ENCODE measurements around the gene EFNA1.

EFNA1 gene

GRCh38 chr1:155139895-155140629 is 12.4 kb downstream of the EFNA1 start, which contains the start of gene DPM3:
Gene DPM3, minus strand, starts transcription at chr1:155140531. Its CDS starts 291 bp downstream, at chr1:155140240.
- peak; percentile 93 for DNase-seq
- Histone ChIP-seq H3K9me3 (replicated peaks; ENCODE audit: insufficient read depth, low read length) (no peaks in the 10 kb centered on the region), H3K4me2 (ENCODE audit: low read depth, low read length) (peak within 1 kb of the TSS; percentile 98), H3K27ac (ENCODE audit: low read length) (peak within 1 kb of the TSS; percentile 35; the same call in 1 of the 2 replicates), H2AFZ (ENCODE audit: low read length) (peak within 1 kb of the TSS; percentile 64), H3K36me3 (replicated peaks; ENCODE audit: insufficient read depth, low read length) (no peaks in the 10 kb centered on the region), H3F3A (ENCODE audit: insufficient read depth, low read length) (peaks cover 17% of the 10 kb centered on the region), H3K27me3 (replicated peaks; ENCODE audit: insufficient read depth, low read length) (peaks cover 43% of the 10 kb centered on the region), H3K4me3 (ENCODE audit: low read length) (peak within 1 kb of the TSS; percentile 85), H4K20me1 (ENCODE audit: insufficient read depth, low read length) (no peaks in the 10 kb centered on the region), H3K79me2 (ENCODE audit: low read length) (peaks cover 33% of the 10 kb centered on the region), H3K9ac (ENCODE audit: low read length) (peak within 1 kb of the TSS; percentile 74), H3K9me2 (replicated peaks; ENCODE audit: insufficient read depth, low read length) (no peaks in the 10 kb centered on the region), H3K4me1 (ENCODE audit: low read length) (peaks cover 14% of the 10 kb centered on the region)
- TF ChIP-seq EZH2phosphoT487 (IDR thresholded peaks at IDR 0.05; ENCODE audit: low read length) (no peak), CTCF (IDR thresholded peaks at IDR 0.05; ENCODE audit: low read length) (no peak), EZH2 (optimal IDR thresholded peaks at IDR 0.05; ENCODE audit: low read depth, low read length) (no peak)

- Histone ChIP-seq H3F3A (ENCODE audit: insufficient read depth, low read length) (peaks cover 13% of the 10 kb centered on the region; the same call in 1 of the 2 replicates), H3K9me2 (replicated peaks; ENCODE audit: insufficient read depth, low read length) (no peaks in the 10 kb centered on the region), H3K36me3 (replicated peaks; ENCODE audit: insufficient read depth, low read length) (no peaks in the 10 kb centered on the region), H3K4me3 (ENCODE audit: low read length) (peak overlapping the region; percentile 85), H4K20me1 (ENCODE audit: insufficient read depth, low read length) (no peaks in the 10 kb centered on the region), H3K27me3 (replicated peaks; ENCODE audit: insufficient read depth, low read length) (peaks cover 48% of the 10 kb centered on the region), H3K27ac (ENCODE audit: low read length) (no peak overlapping the region), H3K9ac (ENCODE audit: low read length) (peak overlapping the region; percentile 74; the same call in 1 of the 2 replicates), H3K4me1 (ENCODE audit: low read length) (peaks cover 13% of the 10 kb centered on the region), H3K4me2 (ENCODE audit: low read depth, low read length) (peak overlapping the region; percentile 98), H3K9me3 (replicated peaks; ENCODE audit: insufficient read depth, low read length) (no peaks in the 10 kb centered on the region), H2AFZ (ENCODE audit: low read length) (peak overlapping the region; percentile 64), H3K79me2 (ENCODE audit: low read length) (peaks cover 33% of the 10 kb centered on the region)
- TF ChIP-seq CTCF (IDR thresholded peaks at IDR 0.05; ENCODE audit: low read length) (no peak), EZH2 (optimal IDR thresholded peaks at IDR 0.05; ENCODE audit: low read depth, low read length) (no peak)
- no peak for DNase-seq
Observed at GRCh38 chr1:155140630-155140953, 12.9 kb downstream of the EFNA1 start.

- Histone ChIP-seq H3K4me1 (ENCODE audit: low read length) (peaks cover 11% of the 10 kb centered on the region), H3K27me3 (replicated peaks; ENCODE audit: insufficient read depth, low read length) (peaks cover 59% of the 10 kb centered on the region), H4K20me1 (ENCODE audit: insufficient read depth, low read length) (no peaks in the 10 kb centered on the region), H3K27ac (ENCODE audit: low read length) (no peak overlapping the region), H2AFZ (ENCODE audit: low read length) (no peak overlapping the region), H3K4me3 (ENCODE audit: low read length) (no peak overlapping the region), H3K9me3 (replicated peaks; ENCODE audit: insufficient read depth, low read length) (no peaks in the 10 kb centered on the region), H3K79me2 (ENCODE audit: low read length) (peaks cover 33% of the 10 kb centered on the region), H3K9me2 (replicated peaks; ENCODE audit: insufficient read depth, low read length) (no peaks in the 10 kb centered on the region), H3K4me2 (ENCODE audit: low read depth, low read length) (no peak overlapping the region), H3F3A (ENCODE audit: insufficient read depth, low read length) (peaks cover 5% of the 10 kb centered on the region; the same call in 1 of the 2 replicates), H3K36me3 (replicated peaks; ENCODE audit: insufficient read depth, low read length) (no peaks in the 10 kb centered on the region), H3K9ac (ENCODE audit: low read length) (no peak overlapping the region)
- TF ChIP-seq CTCF (IDR thresholded peaks at IDR 0.05; ENCODE audit: low read length) = no peak
- no peak for TF ChIP-seq EZH2 (optimal IDR thresholded peaks at IDR 0.05; ENCODE audit: low read depth, low read length)
- no peak for TF ChIP-seq EZH2phosphoT487 (IDR thresholded peaks at IDR 0.05; ENCODE audit: low read length)
- DNase-seq = no peak
Observed at GRCh38 chr1:155141749-155142148, 14.1 kb downstream of the EFNA1 start.
